NK-92 treated with Interleukin-12 subunit alpha and Interleukin-12 subunit beta, amount 100 ng/mL, for 24 hours (cell line): ENCODE measurements around the gene PSMB5.

Source experiments
- DNase-seq: peaks from one replicate; lab custom pipeline; 2025; lab: John Stamatoyannopoulos, UW

The PSMB5 gene

GRCh38 chr14:23058654-23059504, 24.2 kb upstream of the PSMB5 start:
- no peak for DNase-seq

GRCh38 chr14:23057757-23058653, 23.3 kb upstream of the PSMB5 start:
- no peak for DNase-seq

GRCh38 chr14:23056956-23057756, 22.5 kb upstream of the PSMB5 start, which contains the start of gene CDH24:
CDH24 (minus strand) TSS chr14:23057520; CDS start chr14:23055733, 1,787 bp downstream.
- DNase-seq, result no peak

GRCh38 chr14:23056145-23056955, 21.6 kb upstream of the PSMB5 start:
- DNase-seq, result no peak

- no peak for DNase-seq
These were observed 21.0 kb upstream of the PSMB5 start for GRCh38 chr14:23055621-23056144.

- no peak for DNase-seq
These were observed 20.4 kb upstream of the PSMB5 start for GRCh38 chr14:23055147-23055550.

- no peak for DNase-seq
These were observed 19.5 kb upstream of the PSMB5 start for GRCh38 chr14:23054000-23054811.

- DNase-seq, result no peak
These were observed 18.7 kb upstream of the PSMB5 start for GRCh38 chr14:23053426-23053825.

- DNase-seq, result no peak
These were observed 18.0 kb upstream of the PSMB5 start for GRCh38 chr14:23052671-23053070.

GRCh38 chr14:23052182-23052623, 17.5 kb upstream of the PSMB5 start:
- no peak for DNase-seq

- DNase-seq, result no peak
These were observed 16.7 kb upstream of the PSMB5 start for GRCh38 chr14:23051141-23052057.

- no peak for DNase-seq
These were observed 14.3 kb upstream of the PSMB5 start for GRCh38 chr14:23049011-23049410.

- DNase-seq, result no peak
These were observed 13.3 kb upstream of the PSMB5 start for GRCh38 chr14:23047751-23048693.

- no peak for DNase-seq
These were observed 12.4 kb upstream of the PSMB5 start for GRCh38 chr14:23047034-23047634.

GRCh38 chr14:23045419-23046357, 11.0 kb upstream of the PSMB5 start:
- DNase-seq, result no peak

GRCh38 chr14:23044840-23045239, 10.1 kb upstream of the PSMB5 start:
- no peak for DNase-seq
